NCI-H774 (cell line): ENCODE results near the gene OR2A2.
A peak's percentile ranks its signal among the peaks of the same experiment; 100 is the strongest.
"Not testable (repeated sequence)": the region's sequence is repeated elsewhere in the genome, so short reads cannot be mapped to it uniquely, and the experiment has no call there.

Experiments used
- DNase-seq: peaks from one replicate; lab custom pipeline; 2025; lab: John Stamatoyannopoulos, UW

The OR2A2 gene, protein sequence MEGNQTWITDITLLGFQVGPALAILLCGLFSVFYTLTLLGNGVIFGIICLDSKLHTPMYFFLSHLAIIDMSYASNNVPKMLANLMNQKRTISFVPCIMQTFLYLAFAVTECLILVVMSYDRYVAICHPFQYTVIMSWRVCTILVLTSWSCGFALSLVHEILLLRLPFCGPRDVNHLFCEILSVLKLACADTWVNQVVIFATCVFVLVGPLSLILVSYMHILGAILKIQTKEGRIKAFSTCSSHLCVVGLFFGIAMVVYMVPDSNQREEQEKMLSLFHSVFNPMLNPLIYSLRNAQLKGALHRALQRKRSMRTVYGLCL

DNA sequence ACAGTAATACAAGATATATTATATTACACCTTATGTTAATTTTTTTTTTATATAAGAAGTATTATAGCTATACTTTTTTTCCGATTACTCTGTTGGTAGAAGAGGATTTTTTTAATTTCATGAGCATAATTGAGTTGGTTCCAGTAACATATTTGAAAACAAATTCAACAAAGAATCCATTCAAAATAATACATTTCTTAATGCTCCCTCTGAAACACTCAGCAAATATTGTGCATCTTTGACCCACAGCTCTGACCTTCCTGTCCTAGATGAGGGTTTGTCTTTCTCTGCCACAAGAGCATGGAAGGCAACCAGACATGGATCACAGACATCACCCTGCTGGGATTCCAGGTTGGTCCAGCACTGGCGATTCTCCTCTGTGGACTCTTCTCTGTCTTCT, at the start of gene OR2A2:
Gene OR2A2, plus strand, starts transcription at position 301 of the 400 bp plus-strand sequence. Its CDS starts 0 bp downstream, at position 301.
- DNase-seq = no peak

DNA sequence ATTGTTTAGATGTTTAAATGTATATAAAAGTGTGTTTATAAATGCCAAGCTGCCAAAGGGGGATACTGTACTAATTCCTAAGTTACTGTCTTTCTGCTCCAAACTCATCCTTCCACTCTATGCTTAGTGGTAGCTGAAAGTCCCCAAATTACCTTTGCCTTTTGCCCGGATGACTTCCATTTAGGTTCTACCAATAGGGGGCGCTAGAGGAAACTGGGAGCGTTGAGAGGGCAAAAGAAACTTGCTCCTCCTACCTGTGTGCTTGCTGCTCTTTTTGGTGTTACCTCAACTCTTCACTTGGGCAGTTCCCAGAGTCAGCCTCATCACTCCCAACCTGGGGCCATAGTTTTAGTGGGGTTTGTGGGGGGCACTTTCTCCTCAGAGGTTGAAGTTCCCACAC, 45.7 kb upstream of the OR2A2 start:
- no peak for DNase-seq

DNA sequence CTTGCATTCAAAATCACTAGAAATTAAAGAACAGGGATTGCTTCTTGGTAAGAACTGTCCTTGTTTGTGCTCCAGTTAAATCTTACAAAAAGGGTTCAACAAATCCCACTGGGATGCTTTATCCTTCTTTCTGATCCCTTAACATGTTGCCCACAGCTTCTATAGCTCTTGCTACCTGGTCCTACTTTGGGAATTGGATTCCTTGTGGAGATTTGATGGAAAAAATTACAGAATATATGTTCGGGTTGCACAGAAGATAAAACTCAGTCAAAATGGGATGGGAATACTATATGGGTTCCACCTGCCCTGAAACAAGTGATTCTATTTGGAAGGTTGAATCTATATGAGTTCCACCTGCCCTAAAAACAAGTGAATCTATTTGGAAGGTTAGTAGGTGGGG, 39.9 kb upstream of the OR2A2 start, which contains the start of gene OR2A25:
Gene OR2A25, plus strand, starts transcription at position 301 of the 400 bp plus-strand sequence. CDS start 4,409 bp downstream, outside the sequence.
- DNase-seq = no peak

DNA sequence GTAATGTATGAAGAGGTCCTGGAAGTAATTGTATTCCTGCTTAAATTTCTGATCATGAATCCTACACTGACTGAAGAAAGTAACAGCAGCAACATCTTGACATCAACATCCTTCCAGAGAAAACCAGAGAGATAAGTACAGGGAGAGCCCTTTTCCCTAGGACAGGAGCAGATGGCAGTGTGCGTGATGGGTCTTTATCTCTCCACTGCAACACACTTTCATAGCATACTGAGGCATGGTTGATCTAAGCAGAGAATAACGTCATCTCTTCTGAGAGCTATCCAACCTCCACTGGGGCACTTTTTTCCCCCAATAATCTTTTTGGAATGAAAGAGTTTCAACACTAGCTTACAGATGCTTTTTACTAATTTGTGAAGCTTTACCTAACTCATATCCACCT, 39.4 kb upstream of the OR2A2 start:
- no peak for DNase-seq

DNA sequence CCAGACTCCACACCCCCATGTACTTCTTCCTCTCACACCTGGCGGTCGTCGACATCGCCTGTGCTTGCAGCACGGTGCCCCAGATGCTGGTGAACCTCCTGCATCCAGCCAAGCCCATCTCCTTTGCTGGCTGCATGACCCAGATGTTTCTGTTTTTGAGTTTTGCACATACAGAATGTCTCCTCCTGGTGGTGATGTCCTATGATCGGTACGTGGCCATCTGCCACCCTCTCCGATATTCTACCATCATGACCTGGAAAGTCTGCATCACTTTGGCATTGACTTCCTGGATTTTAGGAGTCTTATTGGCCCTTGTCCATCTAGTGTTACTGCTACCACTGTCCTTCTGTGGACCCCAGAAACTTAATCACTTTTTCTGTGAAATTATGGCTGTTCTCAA, 35.0 kb upstream of the OR2A2 start:
- no peak for DNase-seq

DNA sequence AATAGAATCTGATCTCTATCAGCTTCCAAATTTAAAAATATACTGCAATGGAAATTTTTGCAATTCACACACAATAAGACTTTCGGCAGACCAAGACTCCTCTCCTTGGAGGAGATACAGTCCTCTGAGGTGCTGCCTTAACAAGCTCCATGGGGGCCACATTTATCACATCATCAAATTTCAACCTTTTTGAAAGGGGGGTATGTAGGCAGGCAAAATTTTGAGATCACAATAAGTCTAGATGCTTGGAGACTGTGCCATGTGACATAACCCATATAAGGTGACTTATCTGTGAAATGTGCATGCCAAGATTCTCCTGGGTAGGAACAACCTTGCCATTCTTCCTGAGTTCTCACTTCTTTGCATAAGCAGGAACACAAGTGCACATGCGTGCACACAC, 23.4 kb upstream of the OR2A2 start, which contains the start of gene OR2A12:
Gene OR2A12, plus strand, starts transcription at position 301 of the 400 bp plus-strand sequence. CDS start 8,830 bp downstream, outside the sequence.
- DNase-seq = no peak

DNA sequence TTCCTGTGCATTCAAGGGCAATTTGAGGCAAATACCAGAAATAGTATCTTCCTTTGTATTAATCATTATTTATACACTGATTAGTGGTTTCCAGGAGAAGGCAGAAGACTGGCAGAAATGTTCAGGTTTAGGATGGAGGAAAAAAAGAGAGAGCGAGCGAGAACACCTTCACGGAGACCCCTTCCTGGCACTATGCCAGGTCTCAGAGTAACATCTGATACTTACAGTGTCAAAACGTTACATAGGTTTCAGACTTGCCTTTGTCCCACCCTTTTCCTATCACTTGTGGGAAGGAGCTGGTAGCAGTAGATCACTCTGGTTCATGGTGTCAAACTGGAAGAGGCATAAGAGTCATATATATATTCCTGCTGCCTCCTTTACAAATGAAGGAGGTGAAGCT, 22.7 kb upstream of the OR2A2 start:
- no peak for DNase-seq

DNA sequence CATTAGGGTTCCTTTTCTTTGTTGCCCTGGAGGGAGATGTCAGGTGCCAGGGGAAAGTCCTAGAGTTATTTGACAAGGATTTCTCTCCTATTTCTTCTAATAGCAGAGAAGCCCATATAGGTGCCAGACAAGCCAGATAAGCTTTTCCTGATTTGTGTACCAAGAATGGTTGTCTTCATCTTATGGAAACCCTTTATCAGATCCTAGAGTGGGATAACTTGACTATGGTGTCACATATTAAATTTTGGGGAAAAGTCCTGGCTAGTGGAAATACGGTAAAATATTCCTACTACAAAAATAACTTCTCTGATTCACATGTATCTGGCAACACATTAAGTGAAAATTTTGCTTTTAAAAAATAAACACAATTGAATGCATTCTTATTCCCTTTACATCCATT, 22.2 kb upstream of the OR2A2 start:
- no peak for DNase-seq

DNA sequence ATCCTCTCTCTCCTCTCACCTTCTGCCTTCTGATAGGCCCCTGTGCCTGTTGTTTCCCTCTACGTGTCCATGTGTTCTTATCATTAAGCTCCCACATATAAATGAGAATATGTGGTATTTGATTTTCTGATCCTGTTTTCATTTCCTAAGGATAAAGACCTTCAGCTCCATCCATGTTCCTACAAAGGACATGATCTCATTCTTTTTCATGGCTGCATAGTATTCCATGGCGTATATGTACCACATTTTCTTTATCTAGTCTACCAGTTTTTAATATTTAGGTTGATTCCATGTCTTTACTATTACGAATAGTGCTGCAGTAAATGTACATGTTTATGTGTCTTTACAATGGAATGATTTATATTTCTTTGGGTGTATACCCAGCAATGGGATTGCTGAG, 18.7 kb upstream of the OR2A2 start:
- no peak for DNase-seq

DNA sequence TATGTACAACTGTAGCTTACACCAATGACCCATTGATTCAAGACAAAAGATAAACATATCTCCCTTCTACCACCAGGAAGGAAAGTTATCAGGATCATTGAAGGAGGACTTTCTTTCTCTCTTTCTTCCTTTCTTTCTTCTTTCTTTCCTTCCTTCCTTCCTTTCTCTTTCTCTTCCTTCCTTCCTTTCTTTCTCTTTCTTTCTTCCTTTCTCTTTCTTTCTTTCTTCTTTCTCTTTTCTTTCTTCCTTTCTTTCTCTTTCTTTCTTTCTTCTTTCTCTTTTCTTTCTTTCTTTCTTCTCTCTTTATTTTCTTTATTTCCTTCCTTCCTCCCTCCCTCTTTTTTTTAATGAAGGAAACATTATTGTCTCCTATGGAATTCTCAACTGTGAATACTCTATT, 10.6 kb upstream of the OR2A2 start:
- no peak for DNase-seq

DNA sequence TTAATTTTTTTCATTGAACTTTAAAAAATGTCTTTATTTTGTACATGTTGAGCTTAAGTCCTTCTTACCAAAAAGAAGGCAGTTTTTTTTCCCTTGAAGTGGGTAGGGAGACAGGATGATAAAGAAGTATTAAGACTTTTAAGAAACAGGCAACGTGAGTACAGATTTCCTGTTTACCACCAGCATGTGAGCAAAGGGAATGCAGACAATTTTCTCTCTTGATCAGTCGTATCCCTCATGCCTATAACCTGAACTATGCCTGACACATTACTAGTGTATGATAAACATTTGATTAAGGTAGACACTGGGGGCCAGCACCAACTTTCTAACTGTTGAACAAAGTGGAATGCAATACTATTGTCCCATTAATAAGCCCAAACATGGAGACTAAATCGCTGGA, 8.8 kb upstream of the OR2A2 start:
- DNase-seq = no peak

DNA sequence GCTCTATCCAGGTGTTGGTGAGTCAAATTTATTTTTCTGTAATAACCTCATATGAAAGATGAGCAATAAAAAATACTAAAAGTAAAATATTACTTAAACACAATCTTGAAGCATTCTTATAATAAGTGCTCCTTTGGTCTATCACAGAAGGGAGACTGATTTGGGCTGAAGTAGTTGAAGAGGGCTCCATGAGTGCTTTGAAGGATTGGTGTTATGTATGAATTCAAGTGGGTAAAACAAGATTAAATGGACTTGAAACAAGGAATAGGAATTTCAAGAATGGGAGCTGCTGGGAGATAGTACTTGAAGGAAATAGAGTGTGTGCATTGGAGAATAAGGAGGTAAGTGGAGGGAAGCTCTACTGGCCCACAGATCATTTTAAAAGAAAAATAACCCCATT, 7.3 kb upstream of the OR2A2 start:
- no peak for DNase-seq

DNA sequence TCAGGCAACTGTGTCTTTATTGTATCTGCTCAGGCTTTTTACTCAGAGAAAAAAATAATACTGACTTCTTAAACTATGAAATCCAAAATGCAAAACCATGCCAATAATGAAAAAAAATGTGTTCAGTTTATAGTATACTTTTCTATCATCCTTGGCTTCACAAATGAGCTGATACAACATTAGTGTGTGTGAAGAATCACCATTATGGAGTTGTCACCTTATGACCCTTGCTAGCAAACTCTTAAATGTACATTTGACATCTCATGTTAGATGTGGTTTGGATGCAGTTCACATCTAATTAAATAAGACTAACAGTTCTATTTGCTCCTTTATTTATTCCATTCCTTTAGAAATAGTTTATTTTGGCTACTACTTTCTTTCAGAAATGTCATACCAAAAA, 4.2 kb upstream of the OR2A2 start:
- no peak for DNase-seq

DNA sequence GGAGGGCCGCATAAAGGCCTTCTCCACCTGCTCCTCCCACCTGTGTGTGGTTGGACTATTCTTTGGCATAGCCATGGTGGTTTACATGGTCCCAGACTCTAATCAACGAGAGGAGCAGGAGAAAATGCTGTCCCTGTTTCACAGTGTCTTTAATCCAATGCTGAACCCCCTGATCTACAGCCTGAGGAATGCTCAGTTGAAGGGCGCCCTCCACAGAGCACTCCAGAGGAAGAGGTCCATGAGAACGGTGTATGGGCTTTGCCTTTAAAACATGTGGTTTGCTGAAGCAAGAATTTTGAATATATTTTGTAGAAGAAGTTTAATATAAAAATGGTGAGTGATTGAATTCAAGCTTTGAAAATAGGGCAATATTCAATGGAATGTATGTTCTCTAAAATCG, 889 bp downstream of the OR2A2 start:
- no peak for DNase-seq

DNA sequence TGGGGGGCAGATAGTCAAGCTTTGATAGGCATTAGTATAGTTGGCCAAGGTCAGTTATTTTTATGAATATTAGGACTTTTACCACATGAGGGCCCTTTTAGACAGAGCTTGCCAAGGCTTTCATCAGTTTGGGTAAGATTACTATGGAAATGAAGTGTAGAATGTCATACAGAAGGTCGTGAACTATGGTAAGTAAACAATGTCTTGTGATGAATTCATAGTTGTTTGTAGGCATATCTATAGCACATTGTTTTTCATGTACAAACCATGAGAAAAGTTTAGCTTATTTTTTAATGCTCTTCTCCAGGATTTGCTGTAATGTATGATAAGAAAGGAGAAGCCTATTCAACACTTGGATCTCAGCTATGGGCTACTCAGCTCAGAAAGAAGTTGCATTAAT, 4.3 kb downstream of the OR2A2 start:
- no peak for DNase-seq

DNA sequence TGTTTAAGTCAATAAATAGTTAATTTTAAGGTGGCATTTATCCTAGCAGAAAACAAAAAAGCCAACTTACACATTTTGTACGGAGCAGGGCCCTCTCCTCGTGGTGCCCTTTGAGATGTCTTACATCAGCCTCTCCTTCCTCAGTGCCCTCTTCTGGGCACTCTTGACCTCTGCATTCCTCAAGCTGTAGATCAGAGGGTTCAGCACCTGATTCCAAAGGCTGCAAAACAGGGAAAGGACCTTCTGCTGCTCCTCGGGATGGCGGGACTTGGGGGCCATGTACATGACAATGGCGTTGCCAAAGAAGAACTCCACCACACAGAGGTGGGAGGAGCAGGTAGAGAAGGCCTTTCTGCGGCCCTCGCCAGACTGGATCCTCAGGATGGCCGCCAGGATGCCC, 9.0 kb downstream of the OR2A2 start:
- no peak for DNase-seq

DNA sequence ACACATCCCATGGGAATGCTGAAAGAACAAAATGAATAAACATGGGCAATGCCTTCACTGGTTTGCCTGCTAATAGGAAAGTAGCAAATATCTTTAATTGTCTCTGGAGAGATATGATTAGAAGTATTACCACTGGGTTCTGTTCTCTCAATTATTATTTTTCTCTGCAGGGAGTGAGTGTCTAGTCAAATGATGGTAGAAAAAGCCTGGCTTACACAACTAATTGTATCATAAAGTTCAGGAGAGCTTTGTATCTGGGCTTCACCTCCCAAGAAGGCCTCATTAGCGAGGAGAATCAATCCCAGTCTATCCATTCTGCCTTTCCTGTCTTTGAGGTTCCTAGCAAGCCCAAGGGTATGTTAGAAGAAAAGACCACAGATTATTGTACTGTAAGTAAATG, 13.5 kb downstream of the OR2A2 start, which contains the start of gene OR2A14:
Gene OR2A14, plus strand, starts transcription at position 301 of the 400 bp plus-strand sequence. CDS start 5,937 bp downstream, outside the sequence.
- DNase-seq = no peak

DNA sequence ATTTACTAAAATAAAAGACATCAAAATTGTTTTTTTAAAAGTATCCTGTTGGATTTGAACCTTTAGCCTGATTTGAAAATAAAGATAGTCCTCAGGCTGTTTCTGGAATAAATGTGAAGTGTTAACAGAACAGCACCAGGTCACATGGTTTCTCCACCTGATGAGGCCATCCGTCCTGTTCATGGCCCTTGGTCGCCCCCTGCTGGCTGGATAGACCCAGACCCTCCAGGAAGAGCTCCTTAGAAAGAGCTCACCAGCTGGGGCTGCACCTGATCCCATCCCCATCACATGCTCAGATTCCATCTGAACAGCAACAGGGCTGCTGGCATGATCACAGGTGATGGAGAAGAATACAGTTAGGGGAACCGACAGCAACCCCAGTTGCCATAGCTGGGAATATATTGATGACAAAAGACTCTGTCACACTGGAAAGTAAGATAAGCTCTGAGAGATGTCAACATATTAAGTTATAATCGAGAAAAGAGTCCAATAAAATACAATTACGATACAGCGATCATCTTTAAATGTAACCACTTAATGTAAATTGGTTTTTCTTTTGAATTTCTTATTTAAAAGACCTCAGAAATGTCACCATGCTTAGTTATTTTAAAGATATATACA, 18.4 kb downstream of the OR2A2 start:
- peak; percentile 66 for DNase-seq

DNA sequence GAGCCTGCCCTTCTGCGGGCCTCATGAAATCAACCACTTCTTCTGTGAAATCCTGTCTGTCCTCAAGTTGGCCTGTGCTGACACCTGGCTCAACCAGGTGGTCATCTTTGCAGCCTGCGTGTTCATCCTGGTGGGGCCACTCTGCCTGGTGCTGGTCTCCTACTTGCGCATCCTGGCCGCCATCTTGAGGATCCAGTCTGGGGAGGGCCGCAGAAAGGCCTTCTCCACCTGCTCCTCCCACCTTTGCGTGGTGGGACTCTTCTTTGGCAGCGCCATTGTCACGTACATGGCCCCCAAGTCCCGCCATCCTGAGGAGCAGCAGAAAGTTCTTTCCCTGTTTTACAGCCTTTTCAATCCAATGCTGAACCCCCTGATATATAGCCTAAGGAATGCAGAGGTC, 20.2 kb downstream of the OR2A2 start:
- not testable (repeated sequence) for DNase-seq

DNA sequence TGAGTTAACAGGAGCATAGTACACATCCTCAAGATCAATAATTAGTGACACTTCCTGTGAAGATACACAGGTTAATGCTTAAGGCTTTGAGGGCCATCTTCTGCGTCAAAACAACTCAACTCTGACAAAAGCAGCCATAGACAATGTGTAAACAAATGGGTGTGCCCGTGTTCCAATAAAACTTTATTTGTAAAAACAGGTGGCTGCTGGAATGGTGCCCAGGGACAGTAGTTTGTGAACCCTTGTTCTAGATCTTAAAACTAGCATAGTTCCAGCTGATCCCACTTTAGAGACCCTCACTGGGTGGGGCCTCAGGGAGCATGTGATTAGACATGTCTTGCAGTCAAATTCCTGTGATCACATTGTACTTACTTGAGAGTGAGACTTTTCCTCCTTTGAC, 21.3 kb downstream of the OR2A2 start:
- no peak for DNase-seq

DNA sequence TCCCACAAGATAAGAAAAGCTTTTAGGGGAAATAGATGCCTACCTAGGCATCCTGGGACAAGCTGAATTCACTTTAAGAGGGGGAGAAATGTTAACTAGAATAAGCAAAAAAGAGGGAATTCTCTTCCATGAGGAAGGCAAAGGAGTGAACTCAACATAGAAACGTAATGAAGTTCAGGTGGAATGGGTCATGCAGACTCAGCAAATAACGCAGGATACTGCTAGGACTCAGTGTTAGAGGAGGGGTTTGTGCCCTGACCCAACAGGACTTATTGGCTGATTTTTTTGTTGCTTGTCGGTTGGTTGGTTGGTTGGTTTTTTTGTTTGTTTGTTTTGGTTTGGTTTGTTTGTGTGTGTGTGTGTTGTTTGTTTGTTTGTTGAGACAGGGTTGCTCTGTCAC, 22.9 kb downstream of the OR2A2 start:
- no peak for DNase-seq

DNA sequence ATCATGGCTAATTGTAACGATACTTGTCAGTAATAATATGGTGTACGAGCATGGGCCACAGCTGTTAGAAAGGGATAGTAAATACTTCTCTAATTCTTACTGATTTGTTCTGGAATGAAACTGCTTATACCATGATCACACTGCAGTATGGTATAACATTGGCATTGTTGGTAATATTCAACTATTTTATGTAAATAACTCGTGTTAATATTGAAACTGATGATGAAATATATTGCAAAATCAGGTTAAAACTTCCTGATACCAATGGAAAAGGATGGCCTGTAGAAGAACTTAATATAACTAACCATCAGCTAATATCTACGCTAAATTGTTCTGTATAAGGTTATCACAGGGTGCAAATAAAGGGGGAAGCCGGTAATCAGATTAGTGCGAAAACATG, 23.9 kb downstream of the OR2A2 start:
- no peak for DNase-seq

DNA sequence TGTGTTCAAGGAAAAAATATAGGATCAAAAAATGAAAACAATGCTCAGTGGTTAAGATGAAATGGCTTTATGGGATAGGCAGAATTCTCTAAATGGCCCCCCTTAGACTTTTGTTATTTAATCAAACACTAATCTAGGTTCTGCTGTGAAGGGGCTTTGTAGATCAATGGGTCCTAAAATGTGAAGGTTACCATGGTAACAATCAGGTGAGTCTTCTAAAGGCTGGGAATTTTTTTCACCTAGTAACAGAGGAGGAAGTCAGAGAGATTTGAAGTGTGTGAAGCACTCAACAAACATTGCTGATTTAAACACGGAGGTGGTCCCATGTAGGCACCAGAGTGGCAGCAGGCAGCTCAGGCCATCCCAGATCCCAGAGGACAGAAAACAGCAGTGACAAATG, 24.7 kb downstream of the OR2A2 start:
- DNase-seq = no peak

DNA sequence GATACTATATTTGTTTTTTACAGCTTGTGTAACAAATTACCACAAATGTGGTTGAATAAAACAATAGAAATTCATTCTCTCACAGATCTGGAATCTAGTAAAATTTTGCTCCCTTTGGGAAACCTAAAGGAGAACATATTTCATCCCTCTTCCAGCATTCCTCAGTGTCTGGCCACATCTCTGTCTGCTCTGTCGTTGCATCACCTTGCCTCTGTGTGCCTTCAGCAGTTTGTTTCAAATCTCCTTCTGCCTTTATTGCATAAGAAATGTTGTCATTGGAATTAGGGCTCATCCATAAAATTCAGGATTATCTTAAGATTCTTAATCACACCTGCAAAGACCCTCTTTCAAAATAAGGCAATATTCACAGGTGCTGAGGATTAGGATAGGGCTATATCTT, 28.1 kb downstream of the OR2A2 start:
- no peak for DNase-seq
